22Rv1 (cell line): Measurements from ENCODE around the gene STRBP.
"Not testable (repeated sequence)": the region's sequence is repeated elsewhere in the genome, so short reads cannot be mapped to it uniquely, and the experiment has no call there.

Experiments used
- H3K27ac ChIP-seq: fragments of 450-650 bp; 2 replicates; pipeline ENCODE4 v1.5.1; 2017
- ZFX ChIP-seq: fragments of 450-650 bp; IDR thresholded peaks from 2 replicates; pipeline ENCODE4 v1.6.1; 2017; ENCODE audit warnings: antibody characterized with exemption, borderline replicate concordance
- TF ChIP-seq, protein P1 (sequence below): fragments of 450-650 bp; IDR thresholded peaks from 2 replicates; pipeline ENCODE4 v1.5.1; 2017; ENCODE audit warnings: mild to moderate bottlenecking

STRBP gene

DNA sequence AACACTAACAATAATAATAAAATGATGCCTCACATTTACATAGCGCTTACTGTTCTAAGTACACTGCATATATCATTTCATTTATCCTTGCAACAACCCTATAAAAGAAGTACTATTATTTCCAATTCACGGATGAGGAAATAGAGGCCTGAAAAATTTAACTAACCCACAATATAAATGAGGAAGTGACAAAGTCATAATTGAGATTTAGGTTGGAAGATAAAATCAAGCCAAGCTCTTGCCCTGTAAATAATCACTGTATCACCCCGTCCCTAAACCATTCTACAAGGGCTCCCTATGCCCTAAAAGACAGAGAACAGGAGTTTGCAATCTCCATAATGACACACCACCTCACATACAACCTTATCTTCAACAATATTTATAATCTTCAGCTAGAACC lies 49.6 kb downstream of the STRBP start:
- H3K27ac ChIP-seq, result no peak overlapping the region
- TF ChIP-seq ZFX, result no peak
- TF ChIP-seq, protein P1, sequence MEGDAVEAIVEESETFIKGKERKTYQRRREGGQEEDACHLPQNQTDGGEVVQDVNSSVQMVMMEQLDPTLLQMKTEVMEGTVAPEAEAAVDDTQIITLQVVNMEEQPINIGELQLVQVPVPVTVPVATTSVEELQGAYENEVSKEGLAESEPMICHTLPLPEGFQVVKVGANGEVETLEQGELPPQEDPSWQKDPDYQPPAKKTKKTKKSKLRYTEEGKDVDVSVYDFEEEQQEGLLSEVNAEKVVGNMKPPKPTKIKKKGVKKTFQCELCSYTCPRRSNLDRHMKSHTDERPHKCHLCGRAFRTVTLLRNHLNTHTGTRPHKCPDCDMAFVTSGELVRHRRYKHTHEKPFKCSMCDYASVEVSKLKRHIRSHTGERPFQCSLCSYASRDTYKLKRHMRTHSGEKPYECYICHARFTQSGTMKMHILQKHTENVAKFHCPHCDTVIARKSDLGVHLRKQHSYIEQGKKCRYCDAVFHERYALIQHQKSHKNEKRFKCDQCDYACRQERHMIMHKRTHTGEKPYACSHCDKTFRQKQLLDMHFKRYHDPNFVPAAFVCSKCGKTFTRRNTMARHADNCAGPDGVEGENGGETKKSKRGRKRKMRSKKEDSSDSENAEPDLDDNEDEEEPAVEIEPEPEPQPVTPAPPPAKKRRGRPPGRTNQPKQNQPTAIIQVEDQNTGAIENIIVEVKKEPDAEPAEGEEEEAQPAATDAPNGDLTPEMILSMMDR, result no peak

DNA sequence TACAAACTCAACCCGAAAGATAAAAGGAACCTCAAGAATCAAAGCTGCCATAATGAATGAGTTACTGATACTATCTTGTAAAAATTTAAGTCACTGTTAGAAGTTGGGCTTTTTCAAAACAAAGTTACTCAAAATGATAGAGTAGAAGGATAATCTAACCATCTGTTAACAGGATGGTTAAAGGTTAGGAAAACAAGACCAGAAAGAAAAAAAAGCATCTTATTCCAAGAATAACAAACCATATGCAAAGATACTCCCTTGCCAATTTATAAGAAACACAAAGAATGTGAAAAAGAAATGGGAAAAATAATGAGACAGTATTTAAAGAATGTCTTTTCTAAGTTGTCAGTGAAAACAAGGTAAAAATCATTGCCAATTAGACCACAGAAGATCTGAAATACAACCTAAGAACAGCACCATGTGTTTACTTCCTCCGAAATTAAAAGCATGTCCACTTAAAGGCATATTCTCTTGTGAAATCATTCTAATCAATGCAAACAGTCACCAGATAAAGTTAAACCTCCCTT lies 51.2 kb downstream of the STRBP start:
- TF ChIP-seq, protein P1, result no peak
- TF ChIP-seq ZFX, result no peak
- no peak overlapping the region for H3K27ac ChIP-seq

GRCh38 chr9:123216251-123216797 lies 52.1 kb downstream of the STRBP start:
- TF ChIP-seq ZFX, result no peak
- TF ChIP-seq, protein P1, result no peak
- H3K27ac ChIP-seq, result no peak overlapping the region

DNA sequence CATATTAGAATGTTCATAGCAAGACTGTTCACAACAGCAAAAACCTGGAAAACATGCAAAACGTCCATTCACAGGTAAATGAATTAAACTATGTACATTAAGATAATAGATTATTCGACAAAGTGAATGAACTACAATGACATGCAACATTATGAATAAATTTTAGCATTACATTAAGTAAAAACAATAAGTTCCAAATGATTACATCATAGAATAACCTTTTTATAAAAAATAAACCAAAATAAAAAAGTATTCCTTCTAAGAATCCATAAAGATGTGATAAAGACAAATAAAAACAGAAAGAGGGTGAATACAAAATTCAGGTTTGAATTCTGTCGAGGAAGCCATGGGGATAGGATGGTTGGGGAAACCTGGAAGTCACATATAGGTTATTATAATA lies 57.3 kb downstream of the STRBP start:
- no peak for TF ChIP-seq ZFX
- TF ChIP-seq, protein P1, result no peak
- no peak overlapping the region for H3K27ac ChIP-seq

- H3K27ac ChIP-seq, result no peak overlapping the region
- no peak for TF ChIP-seq ZFX
- TF ChIP-seq, protein P1, result no peak
These were observed 59.7 kb downstream of the STRBP start for GRCh38 chr9:123208626-123209174.

GRCh38 chr9:123206065-123206464 lies 62.3 kb downstream of the STRBP start:
- no peak for TF ChIP-seq ZFX
- TF ChIP-seq, protein P1, result no peak

GRCh38 chr9:123201083-123201482 lies 67.3 kb downstream of the STRBP start:
- TF ChIP-seq, protein P1, result no peak
- TF ChIP-seq ZFX, result no peak

More at GRCh38 chr9:123206065-123206464, 62.3 kb downstream of the STRBP start:
- H3K27ac ChIP-seq, result no peak overlapping the region

DNA sequence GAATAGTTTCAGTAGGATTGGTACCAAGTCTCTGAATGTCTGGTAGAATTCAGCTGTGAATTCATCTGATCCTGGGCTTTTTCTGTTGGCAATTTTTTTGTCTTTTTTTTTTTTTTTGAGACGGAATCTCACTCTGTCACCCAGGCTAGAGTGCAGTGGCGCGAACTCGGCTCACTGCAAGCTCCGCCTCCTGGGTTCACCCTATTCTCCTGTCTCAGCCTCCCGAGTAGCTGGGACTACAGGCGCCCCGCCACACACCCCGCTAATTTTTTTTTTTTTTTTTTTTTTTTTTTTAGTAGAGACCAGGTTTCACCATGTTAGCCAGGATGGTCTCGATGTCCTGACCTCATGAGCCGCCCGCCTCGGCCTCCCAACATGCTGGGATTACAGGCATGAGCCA lies 67.9 kb downstream of the STRBP start:
- not testable (repeated sequence) for H3K27ac ChIP-seq

More at GRCh38 chr9:123201083-123201482, 67.3 kb downstream of the STRBP start:
- no peak overlapping the region for H3K27ac ChIP-seq
